KG1 (cell line): ENCODE measurements around the gene NKAP.
"Not testable (repeated sequence)": the region's sequence is repeated elsewhere in the genome, so short reads cannot be mapped to it uniquely, and the experiment has no call there.

ENCODE experiments used
- DNase-seq: peaks from one replicate; lab custom pipeline; 2025; lab: John Stamatoyannopoulos, UW

The NKAP gene

DNA sequence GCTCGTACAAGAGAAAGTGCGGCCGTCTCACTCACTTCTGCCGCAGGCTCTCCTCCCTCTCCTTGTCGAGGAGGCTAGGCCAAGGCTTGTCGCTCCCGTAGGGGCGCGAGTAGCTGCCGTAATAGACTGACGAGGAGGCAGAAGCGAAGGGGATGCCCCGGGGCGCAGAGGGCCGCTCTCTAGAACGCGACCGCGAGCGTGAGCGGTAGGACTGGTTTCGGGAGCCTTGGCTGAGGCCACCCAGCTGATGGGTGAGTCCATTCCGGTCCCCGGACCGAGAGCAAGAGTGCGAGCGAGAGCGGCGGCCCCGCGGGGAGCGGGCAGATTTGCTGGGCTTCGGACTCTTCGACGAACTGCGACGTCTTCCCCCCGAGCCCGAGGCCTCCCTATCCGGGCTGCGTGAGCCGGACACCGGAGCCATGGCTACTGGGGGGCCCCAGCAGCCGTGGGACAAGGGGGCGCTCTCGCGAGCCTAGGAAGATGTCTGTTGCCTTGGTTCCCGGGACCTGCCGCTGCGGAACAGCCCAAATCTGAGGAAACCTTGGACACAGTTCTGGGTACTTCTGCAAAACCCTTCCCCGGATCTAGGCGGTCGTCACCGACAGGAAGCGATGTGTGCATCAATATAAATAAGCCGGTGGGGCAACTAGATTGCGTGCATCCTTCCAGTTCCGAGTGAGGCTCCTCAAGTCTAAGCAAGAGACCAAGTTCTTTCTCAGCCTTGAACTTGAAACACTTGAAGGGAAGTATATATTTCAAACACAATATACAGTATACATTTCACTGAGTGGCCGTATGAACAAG is at the start of gene NKAP:
Gene NKAP, minus strand, starts transcription at position 567 of the 804 bp plus-strand sequence. Its CDS starts 146 bp downstream, at position 421.
- DNase-seq = peak; percentile 81

DNA sequence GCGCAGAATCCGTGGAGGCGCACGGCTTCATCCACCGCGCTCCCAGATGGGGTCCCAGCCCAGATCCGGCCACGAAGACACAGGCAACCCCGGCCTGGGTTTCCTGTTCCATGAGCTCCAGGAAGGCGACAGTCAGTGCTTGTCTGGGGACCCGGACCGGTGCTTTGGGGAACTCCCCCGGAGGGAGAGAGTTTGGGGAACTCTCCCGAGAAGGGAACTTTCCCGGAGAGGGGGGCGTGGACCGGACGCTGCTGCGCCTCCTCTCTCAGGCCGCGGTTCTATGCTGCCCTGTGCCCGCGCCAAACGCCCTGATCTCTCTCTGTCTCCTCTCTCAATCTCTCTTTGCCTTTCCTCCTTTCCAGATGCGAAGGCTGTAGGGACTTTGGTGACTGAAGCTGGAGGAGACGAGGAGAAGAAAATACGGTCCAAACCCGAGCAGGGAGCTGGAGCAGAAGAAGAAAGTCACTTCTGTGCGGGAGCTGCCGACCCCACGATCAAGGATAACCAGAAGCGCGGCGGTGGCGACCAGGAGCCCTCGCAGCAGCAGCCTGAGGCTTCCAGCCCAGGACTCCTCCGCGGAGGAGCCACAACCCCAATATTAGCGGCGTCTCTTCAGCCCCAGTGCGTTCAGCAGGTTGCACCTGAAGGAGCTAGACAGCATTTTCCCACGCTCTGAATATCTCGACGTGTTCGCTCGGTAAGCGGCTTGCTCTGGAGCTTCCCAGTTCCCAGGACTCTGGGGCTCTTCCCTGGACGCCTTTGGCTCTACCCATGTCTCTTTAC is 47.6 kb upstream of the NKAP start:
- no peak for DNase-seq

DNA sequence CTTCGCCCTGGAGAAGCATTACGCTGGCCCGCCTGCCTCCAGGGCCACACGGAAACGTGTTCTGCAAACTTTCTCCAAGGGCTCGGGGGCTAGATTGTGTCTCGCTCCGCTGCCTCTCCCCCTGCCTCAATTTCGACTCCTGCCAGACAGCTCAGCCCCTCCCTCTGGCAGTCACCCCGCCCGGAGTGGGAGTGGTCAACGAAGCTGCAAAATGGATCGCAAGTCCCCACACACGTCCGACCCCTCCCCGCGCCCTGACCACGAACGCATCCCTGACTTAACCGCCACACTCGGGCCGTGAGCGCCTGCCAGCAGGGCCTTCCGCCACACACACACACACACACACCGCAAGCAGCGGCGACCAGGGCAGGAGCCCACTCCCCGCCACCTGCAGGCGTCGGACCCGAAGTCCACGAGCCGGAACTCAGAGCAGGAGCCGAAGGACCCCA is 47.0 kb upstream of the NKAP start:
- DNase-seq = no peak

DNA sequence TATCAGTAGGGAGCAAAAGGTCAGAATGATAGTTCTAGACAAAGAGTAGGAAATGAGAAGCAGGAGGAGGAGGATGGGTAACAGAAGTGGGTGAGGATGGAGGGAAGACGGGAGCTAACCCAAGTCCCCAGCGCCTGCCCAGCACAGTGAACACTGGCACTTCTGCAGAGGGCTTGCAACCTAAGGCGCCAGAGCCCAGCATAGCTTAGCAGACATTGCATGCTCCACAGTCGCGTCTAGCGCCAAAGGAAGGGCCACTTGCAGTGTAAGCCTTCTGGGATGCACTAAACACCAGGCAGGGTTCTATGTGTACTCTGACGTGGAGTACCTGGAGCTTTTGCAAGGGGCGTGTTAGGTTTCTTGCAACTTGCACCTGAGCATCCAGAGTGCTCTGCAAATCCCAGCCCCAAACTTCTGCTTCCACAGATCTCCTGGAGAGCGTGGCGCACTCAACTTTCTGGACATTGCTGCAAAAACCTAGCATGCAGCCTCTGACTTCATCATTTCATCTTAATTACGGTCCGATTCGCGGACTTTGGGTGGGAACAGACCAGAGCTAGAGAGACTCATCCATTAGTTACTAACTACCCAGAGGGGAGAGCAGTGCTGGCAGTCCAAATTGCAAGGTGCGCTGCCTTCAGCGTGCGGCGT is 46.5 kb upstream of the NKAP start:
- no peak for DNase-seq

DNA sequence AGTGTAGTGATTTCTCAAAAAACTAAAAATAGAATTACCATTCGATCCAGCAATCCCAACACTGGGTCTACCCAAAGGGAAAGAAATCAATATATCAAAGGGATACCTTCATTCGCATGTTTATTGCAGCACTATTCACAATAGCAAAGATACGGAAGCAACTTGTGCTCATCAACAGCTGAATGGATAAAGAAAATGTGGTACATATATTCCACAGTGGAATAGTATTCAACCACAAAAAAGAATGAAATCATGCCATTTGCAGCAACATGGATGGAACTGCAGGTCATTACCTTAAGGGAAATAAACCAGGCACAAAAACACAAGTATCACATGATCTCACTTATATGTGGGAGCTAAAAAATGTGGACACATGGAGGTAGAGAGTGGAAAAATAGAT is 42.7 kb upstream of the NKAP start:
- DNase-seq = no peak

DNA sequence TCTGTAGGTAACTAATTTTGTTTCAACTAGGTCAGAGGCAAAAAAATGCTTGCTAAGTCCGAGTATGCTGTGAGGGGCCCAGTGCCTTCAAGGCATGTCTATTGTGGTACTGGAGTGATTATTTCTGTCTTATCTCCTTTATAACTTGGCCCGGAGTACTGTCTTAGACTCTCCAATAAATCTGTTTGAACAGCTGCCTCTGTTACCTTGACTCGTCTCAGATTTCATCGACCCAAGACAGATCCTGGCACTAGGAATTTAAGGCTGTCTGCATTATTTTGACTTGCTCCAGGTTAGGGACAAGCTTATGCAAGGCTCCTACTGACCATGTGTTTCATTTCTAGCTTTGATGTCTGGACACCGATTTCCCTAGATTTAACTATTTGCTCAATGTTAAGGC is 41.1 kb upstream of the NKAP start:
- no peak for DNase-seq

DNA sequence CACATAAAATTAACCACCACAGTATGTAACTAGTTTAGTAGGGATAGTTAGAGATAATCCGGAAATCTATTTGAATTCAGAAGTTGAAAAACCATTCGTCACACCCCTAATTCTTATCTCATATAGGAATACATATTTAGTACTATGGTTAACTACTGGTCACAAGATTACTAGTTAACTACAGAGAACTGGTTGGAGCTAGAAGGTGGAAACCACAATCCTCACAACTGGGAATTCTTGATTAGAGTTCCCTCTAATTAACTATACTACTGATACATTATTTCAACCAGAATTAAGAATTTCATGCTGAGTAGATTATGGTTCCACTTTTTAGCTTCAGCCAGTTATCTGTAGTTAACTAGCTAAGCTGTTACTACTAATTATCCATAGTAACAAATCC is 39.9 kb upstream of the NKAP start:
- no peak for DNase-seq

DNA sequence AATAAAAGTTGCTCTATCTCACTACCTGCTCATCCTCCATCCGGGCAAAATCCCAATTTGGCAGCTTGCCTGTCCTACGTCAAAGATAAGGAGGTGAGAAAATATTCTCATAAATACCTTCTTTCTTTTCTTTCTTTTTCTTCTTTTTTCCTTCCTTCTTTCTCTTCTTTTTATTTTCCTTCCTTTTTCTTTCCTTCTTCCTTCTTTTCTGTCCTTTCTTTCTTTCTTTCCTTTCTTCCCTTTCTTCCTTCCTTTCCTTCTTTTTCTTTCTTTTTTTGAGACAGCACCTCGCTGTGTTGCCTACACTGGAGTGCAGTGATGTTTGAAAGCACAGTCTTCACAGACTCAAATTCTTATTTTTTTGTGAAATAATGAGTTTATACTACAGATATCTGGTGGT is 38.6 kb upstream of the NKAP start:
- DNase-seq = no peak

DNA sequence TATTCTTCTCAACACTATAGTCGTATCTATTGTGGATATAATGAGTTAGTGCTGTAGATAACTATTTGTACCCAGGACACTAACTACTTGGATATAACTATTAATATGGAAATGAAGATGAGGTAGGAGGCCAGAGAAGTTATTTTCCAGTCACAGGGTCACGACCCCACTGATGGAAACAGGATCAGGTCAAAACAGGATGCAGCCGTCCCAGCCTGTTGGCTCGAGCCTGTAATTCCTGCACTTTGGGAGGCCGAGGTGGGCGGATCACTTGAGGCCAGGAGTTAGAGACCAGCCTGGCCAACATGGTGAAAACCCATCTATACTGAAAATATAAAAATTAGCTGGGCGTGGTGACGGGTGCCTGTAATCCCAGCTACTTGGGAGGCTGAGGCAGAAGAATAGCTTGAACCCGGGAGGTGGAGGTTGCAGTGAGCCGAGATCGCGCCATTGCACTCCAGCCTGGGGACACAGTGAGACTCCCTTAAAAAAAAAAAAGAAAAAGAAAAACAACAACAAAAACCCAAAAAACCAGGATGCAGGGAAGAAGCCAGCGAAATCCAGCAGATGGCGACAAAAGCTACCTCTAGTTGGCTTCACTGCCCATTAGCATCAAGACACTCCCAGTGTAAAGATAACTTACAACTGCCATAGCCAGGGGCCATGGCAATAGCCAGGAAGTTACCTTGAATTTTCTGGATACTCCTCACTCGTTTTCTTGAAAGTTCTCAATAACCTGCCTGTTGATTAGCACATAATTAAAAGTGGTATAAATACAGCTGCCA is 37.9 kb upstream of the NKAP start:
- DNase-seq = no peak

DNA sequence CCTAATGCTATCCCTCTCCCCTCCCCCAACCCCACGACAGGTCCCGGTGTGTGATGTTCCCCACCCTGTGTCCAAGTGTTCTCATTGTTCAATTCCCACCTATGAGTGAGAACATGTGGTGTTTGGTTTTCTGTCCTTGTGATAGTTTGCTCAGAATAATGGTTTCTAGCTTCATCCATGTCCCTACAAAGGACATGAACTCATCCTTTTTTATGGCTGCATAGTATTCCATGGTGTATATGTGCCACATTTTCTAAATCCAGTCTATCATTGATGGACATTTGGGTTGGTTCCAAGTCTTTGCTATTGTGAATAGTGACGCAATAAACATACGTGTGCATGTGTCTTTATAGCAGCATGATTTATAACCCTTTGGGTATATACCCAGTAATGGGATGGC is 33.6 kb upstream of the NKAP start:
- DNase-seq = not testable (repeated sequence)

DNA sequence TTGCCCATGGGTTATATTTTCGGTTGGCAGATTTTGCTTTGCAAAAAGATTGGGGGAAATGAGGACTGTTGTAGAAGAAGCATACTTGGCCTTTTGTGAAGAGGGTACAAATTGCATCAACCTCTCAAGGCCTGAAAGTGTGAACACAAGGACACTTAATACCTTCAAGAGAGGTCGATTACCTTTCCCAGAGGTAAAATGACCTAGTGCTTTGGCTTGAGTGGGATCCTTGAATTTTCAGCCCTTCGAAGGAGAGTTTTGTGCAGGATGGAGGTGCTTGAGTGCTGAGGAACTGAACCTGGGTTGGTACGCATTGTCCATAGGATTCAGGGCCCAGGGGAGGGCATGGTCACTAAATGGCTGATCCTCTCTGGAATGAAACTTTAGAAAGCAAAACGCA is 27.6 kb upstream of the NKAP start:
- no peak for DNase-seq

DNA sequence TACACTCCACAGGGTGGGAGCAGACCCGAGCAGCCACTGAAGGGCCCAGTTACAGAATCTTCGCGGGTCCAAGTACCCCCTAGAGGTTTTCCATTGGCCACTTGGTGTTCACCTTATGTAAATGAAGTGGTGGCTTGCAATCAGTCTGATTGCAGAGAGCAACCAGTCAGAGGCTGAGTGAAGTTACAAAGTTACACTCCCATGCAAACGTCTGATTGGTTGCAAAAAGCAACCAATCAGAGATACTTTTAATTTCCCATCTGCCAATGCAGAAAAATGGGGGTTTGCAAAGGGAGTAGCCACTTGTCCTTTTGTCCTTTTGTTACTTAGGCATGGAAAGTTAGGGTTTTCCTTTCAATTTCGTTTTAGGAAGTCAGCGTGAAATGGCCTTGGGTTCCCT is 27.0 kb upstream of the NKAP start:
- DNase-seq = no peak

DNA sequence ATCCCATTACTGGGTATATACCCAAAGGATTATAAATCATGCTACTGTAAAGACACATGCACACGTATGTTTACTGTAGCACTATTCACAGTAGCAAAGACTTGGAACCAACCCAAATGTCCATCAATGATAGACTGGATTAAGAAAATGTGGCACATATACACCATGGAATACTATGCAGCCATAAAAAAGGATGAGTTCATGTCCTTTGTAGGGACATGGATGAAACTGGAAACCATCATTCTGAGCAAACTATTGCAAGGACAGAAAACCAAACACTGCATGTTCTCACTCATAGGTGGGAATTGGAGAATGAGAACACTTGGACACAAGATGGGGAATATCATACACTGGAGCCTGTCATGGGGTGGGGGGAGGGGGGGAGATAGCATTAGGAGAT is 23.3 kb upstream of the NKAP start:
- not testable (repeated sequence) for DNase-seq

DNA sequence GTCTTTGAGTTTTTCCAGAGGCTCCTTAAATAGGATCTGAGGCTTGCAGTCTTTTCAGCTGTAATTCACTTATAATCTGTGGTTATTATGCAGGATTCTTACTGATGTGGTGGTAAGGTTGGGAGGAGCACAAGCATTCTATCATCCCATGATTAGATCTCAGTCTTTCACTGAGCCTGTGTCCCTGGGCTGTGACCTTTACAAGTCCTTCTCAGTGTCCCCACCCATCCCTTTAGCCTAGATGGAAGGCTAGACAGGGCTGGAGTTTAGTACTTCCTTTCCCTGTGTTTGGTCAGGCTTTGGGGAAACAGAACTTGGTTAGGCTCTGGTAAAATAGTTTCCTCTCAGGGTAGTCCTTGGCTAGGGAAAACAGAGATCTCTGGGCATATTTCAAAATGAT is 17.1 kb upstream of the NKAP start:
- no peak for DNase-seq

DNA sequence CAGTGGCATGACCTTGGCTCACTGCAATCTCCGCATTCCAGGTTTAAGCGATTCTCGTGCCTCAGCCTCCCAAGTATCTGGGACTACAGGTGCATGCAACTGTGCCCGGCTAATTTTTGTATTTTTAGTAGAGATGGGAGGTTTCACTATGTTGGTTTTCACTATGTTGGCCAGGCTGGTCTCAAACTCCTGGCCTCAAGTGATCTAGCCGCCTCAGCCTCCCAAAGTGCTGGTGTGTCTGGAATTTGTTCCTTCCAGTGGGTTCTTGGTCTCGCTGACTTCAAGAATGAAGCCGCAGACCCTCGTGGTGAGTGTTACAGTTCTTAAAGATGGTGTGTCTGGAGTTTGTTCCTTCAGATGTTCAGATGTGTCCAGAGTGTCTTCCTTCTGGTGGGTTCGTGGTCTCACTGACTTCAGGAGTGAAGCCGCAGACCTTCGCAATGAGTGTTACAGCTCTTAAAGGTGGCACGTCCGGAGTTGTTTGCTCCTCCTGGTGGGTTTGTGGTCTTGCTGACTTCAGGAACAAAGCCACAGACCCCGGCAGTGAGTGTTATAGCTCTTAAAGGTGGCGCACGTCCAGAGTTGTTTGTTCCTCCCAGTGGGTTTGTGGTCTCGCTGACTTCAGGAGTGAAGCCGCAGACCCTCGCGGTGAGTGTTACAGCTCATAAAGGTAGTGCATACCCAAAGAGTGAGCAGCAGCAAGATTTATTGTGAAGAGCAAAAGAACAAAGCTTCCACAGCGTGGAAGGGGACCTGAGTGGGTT is 12.4 kb upstream of the NKAP start:
- peak; percentile 1 for DNase-seq

DNA sequence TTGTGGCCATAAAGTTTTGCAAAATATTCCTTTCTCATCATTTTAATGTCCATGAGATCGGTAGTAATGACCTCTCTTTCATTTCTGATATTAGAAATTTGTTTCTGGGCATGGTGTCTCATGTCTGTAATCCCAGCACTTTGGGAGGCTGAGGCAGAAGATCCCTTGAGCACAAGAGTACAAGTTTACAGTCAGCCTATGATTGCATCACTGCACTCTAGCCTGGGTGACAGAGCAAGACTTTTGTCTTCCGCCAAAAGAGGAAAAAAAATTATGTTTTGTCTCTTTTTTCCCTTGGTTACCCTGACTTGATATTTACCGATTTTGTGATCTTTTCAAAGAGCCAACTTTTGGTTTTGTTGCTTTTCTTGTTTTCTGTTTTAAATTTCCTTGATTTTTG is 10.8 kb upstream of the NKAP start:
- no peak for DNase-seq

DNA sequence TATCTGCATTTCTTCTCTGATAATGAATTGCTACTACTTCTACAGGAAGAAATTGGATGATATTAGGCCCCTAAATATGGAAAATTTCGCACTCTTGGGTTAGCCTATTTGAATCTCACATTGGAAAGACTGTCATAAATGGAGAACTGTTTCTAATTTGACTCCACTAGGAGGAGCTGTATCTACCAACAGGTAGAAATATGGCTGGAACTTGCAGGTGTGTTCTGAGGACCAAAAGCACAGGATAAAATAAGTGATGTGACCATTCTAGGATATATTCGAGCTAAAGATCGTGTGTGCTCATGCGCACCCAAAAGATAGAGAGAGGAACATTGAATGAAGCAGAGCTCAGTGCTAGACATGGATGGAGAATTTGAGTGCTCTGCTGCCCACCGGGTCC is 4.8 kb upstream of the NKAP start:
- DNase-seq = no peak

DNA sequence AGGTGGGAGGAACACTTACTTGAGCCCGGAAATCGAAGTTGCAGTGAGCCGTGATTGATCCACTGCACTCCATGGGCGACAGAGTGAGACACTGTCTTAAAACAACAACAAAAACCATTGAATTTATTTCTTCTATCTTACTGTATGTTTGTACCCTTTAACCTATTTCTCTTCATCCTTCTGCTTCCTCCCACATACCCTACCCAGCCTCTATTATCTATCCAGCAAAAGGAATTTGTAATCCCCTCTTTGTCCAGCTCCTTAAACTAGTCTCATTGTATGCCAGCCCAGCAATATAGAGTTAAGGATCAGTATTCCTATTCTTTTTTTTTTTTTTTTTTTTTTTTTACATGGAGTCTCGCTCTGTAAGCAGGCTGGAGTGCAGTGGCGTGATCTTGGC is 1.9 kb upstream of the NKAP start:
- no peak for DNase-seq

DNA sequence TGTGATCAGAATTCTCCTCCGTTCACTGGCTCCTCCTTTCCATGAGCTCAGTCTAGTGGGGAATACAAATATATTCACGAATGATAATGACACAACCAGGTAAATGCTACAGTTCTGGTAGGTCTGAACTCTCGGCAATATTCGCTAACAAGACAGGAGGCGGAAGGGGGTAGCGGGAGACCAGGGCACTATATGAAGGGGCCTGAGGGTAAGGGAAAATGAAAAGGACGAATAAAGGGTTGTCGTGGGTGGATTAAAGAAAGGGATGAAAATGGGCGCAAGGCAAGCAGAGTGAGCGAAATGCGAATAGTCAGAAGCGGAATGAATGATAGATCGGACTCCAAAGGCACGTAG is 743 bp downstream of the NKAP start:
- no peak for DNase-seq

DNA sequence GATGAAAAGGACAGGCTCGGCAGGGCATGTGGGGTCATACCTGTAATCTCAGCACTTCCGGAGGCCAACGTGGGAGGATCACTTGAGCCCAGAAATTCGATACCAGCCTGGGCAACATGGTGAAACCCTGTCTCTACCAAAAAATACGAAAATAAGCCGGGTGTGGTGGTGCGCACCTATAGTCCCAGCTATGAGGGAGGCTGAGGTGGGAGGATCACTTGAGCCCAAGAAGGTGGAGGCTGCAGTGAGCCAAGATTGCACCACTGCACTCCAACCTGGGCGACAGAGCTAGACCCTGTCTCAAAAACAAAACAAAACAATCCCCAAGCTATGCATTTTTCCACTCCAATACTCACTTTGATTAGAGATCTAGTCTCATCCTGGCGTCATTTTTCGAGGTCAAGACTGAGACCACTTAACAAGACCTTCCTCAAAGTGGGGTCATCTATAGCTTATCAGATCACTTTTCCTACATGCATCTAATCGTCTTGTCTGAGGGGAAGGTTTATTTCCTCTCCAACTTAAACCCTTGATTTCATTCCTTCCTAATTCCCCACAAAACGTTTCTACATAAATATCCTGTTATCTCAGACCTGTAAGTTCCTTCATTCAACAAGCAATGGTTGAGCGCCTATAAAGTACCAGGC is 1.3 kb downstream of the NKAP start:
- DNase-seq = no peak

DNA sequence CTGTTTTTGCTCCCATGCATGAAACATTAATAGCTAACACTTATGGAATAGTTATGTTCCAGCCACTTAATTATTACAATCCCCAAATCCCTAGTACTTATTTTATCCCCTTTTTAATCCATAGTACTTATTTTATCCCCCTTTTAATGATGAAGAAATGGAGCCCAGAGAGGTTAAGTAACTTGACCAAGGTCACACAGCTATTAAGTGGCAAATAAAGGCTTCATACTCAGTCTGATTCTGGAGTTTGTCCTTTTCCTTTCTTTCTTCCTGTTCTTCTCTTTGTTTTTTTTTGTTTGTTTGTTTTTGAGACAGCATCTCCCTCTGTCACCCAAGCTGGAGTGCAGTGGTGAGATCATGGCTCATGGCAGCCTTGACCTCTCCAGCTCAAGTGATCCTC is 2.2 kb downstream of the NKAP start:
- no peak for DNase-seq
